AG09319 (cell line): ENCODE data around the gene SERPINB6.
A peak's percentile ranks its signal among the peaks of the same experiment; 100 is the strongest.

Source experiments
- DNase-seq: peaks from one replicate; pipeline ENCODE4 v3.0.0-alpha.2; 2010; ENCODE audit warnings: low read depth; ENCODE audit errors: extremely low read depth
- TF ChIP-seq, protein P1 (sequence below): IDR thresholded peaks from 2 replicates; pipeline ENCODE4 v1.5.1; 2011; ENCODE audit warnings: low read depth, mild to moderate bottlenecking, inconsistent platforms, low read length, moderate library complexity

Gene SERPINB6

DNA sequence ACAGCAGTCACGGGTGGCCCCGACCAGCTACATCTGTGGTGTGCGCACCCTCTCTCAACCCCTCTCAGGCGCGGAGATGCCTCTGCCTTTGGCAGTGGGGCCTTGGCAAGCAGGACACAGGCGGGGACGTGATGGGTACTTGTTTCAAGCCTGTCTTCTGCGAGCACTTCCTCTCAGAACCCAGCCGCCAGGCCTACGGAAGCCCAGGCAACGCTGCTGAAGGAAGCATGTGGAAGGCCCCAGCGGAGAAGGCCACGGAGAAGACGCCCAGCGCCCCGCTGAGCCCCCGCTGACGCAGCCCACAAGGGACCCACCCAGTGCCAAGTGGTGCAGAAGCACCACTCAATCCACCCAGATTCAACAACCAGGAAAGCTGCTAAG lies 13.0 kb downstream of the SERPINB6 start:
- DNase-seq: no peak

DNA sequence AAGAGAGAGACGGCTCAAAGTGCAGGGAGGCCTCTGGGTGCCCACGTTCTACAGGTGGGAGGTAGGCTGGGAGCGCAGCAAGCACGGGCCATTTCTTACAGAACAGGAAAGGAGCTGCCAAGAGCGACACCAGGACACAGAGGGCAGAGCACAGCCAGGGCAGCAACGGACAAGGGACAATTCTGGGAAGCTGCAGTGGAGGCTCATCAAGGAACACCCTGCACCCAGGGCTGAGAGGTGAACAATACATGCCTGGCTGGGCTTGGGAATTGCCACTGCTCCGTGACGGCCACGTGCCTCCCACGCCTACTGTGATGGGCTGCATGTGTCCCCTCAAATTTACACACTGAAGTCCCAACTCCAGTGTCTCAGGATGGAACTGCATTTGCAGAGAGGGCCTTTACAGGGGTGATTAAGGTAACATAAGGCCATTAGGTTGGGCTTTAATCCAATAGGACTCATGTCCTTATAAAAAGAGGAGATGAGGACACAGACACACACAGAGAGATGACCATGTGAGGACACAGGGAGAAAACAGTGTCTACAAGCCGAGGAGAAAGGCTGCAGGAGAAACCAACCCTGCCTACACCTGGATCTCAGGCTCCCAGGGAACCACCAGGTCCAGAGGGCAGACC lies 13.6 kb downstream of the SERPINB6 start:
- no peak for DNase-seq
- TF ChIP-seq, protein P1, sequence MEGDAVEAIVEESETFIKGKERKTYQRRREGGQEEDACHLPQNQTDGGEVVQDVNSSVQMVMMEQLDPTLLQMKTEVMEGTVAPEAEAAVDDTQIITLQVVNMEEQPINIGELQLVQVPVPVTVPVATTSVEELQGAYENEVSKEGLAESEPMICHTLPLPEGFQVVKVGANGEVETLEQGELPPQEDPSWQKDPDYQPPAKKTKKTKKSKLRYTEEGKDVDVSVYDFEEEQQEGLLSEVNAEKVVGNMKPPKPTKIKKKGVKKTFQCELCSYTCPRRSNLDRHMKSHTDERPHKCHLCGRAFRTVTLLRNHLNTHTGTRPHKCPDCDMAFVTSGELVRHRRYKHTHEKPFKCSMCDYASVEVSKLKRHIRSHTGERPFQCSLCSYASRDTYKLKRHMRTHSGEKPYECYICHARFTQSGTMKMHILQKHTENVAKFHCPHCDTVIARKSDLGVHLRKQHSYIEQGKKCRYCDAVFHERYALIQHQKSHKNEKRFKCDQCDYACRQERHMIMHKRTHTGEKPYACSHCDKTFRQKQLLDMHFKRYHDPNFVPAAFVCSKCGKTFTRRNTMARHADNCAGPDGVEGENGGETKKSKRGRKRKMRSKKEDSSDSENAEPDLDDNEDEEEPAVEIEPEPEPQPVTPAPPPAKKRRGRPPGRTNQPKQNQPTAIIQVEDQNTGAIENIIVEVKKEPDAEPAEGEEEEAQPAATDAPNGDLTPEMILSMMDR: no peak

More for the DNA sequence above, 13.0 kb downstream of the SERPINB6 start:
- TF ChIP-seq, protein P1: no peak

DNA sequence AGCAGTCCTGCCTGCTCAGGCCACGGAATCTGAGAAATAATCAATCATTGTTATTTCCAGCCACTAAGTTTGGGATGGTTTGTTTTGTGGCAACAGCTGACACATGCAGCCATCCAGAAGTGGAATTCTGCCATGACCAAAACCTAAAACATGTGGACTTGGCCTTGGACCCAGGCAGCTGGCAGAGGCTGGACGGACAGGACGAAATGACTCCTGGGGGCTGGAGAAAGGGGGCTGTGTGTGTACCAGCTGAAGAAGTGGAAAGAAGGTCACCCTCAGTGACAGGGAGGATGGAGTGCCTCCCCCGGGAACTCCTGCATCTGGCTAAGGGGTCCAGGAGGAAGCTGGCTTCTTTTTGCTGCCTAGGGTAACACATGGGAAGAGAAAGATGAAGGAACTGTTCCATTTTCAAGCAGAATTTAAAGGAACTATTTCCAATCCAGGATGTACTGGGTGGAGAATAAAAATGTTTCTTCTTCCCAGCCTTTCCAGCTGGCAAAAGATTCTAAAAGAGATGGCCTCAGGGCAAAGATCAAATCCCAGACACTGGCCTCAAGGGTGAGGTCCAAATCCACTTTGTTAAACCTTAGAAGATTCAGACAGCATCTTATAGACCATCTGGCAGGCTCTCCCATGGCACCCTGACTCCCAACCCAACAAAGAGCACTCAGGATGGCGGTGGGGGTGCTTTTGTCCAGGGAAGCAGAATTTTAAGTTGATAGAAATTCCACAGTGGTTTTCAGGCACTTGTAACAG lies 14.3 kb downstream of the SERPINB6 start:
- no peak for DNase-seq
- TF ChIP-seq, protein P1: no peak

DNA sequence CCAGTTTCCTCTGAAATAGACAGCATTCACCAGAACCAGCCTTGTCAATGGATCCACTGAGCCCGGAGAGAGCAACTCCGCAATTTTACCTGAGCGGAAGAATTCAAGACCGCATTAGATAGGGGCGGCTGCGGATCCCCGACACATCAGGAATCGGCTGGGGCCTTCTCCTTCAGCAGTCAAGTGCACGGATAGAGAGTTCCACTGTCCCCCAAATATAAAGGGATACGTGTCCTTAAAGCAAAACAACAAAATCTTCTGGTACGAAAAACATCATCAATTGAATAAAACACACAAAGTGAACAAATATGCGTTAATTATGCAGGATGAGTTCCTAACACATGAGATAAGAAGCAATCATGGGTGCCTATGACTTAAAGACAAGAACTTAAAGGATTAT lies 18.3 kb downstream of the SERPINB6 start:
- TF ChIP-seq, protein P1: no peak
- DNase-seq: no peak

DNA sequence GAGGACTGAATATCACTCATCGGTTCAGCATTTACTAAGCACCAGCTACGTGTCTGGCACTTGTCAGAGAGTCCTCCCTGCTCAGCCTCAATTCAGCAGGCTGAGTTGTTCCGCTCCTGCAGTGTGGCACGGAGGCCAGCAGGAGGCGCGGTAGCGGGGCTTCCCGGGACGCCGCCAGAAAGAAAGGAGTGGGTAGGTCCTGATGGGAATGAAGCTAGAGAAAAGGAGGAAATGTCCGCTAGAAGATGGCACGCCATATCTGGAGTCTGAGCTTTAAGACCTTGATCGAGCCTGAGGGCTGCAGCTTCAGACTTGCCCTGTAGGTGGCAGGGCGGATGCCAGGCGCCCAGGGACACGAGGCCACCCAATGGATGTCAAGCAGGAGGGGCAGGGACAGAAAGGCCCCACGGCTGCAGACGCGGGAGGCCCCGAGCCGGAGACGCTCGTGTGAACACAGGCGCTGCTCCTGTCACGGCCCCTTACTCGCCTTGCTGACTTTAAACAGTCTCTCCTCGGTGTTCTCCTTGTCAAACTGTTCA lies 18.7 kb downstream of the SERPINB6 start:
- TF ChIP-seq, protein P1: no peak; the same call in none of the 2 replicates
- DNase-seq: peak; percentile 91

DNA sequence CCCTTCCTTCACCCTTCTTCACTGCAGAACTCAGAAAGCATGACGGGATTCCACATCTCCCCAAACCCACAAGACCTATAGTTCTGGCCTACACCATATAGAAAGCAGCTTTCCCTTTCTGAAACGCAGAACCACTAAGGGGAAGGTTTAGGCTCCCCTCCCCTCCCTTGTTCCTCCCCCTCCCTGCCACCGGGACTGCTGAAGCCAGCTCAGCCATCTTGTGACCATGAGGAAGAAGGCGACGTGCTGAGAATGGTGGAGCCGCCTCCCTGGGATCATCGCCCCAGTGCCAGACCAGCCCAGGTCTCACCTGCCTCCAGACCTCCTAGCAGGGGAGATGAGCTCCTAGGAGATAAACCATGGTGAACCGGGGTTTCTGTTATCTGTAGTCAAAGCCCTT lies 19.6 kb downstream of the SERPINB6 start:
- TF ChIP-seq, protein P1: no peak

DNA sequence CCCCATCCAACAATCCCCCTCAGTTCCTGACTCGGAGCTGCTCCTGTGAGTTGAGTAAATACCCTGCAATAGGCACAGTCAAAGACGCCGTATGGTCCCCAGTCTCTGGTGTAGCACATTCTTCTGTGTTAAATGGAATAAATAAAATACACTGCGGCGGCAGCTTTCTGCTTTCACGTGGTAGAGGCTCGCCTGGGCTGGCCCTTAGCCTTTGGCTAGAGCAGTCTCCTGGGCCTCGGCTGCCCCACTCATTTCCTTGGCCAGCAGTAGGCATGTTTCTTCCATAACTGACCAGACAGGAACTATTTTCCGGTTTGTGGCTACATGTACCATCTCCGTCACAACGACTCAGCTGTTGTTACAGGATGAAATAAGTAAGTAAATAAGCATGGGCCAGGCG lies 20.7 kb downstream of the SERPINB6 start:
- TF ChIP-seq, protein P1: no peak
- no peak for DNase-seq

More for the DNA sequence above, 19.6 kb downstream of the SERPINB6 start:
- no peak for DNase-seq
